Right lobe of liver (tissue), 4 donors: ENCODE data around the gene SLN.

Experiments
- POLR2A ChIP-seq: fragments of 450-650 bp; IDR thresholded peaks from one replicate; pipeline ENCODE4 v1.6.1; 2017; ENCODE audit warnings: antibody characterized with exemption, mild to moderate bottlenecking
- TF ChIP-seq, protein P1 (sequence below), 4 donors: fragments of 200-600 bp in 3 of 4; fragments of 450-650 bp in 1 of 4; IDR thresholded peaks; one replicate each; pipeline versions ENCODE4 v1.5.1 to v1.8.0; 2016 to 2022; ENCODE audit warnings: antibody characterized with exemption in 4 of 4, mild to moderate bottlenecking in 2 of 4
- donor health status: DM: no; HTN: no; CAD: no.
- donor health status: DM: no; HTN: no; CAD: no.
- donor health status: DM: no; HTN: yes; CAD: no.

DNA sequence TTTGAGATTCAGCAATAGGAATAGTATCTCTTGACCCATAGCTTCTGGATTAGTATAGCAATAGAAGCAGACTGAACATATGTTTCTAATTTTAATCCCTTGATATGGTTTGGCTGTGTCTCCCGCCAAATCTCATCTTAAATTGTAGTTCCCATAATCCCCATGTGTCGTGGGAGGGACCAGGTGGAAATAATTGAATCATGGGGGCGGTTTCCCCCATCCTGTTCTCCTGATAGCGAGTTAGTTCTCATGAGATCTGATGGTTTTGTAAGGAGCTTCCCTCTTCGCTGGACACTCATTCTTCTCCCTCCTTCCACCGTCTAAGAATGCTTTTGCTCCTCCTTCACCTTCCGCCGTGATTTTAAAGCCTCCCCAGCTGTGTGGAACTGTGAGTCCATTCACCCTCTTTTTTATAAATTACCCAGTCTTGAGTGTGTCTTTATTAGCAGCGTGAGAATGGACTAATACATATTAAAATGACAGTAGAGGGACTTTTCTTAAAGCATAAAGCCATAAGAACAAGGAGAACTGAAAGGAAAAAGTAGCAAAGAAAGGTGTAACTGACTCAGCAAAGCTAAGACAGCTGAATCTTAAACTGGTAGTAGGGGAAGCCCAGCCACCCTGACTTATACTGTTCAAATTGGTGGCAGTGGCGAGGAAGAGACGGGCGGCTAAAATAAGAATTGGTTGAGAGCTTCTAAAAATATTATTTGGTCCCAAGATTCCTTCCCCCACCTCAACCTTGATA, 20.3 kb upstream of the SLN start:
- TF ChIP-seq, protein P1, sequence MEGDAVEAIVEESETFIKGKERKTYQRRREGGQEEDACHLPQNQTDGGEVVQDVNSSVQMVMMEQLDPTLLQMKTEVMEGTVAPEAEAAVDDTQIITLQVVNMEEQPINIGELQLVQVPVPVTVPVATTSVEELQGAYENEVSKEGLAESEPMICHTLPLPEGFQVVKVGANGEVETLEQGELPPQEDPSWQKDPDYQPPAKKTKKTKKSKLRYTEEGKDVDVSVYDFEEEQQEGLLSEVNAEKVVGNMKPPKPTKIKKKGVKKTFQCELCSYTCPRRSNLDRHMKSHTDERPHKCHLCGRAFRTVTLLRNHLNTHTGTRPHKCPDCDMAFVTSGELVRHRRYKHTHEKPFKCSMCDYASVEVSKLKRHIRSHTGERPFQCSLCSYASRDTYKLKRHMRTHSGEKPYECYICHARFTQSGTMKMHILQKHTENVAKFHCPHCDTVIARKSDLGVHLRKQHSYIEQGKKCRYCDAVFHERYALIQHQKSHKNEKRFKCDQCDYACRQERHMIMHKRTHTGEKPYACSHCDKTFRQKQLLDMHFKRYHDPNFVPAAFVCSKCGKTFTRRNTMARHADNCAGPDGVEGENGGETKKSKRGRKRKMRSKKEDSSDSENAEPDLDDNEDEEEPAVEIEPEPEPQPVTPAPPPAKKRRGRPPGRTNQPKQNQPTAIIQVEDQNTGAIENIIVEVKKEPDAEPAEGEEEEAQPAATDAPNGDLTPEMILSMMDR (IDR thresholded peaks at IDR 0.05), result no peak
- TF ChIP-seq POLR2A, result no peak
